ENCODE data around the gene CAMK1. TPM values are rescaled to one million over a fixed set of nuclear protein-coding genes. Genes with fewer than 3 reads are reported as not detected.
A peak's percentile ranks its signal among the peaks of the same experiment; 100 is the strongest.

Gene CAMK1
- total and polyA plus RNA-seq, 2 donors (not counting 3 experiments of a cell fraction or from before 2014, with no cell fraction given), result 23.5 to 28.4 TPM

DNA sequence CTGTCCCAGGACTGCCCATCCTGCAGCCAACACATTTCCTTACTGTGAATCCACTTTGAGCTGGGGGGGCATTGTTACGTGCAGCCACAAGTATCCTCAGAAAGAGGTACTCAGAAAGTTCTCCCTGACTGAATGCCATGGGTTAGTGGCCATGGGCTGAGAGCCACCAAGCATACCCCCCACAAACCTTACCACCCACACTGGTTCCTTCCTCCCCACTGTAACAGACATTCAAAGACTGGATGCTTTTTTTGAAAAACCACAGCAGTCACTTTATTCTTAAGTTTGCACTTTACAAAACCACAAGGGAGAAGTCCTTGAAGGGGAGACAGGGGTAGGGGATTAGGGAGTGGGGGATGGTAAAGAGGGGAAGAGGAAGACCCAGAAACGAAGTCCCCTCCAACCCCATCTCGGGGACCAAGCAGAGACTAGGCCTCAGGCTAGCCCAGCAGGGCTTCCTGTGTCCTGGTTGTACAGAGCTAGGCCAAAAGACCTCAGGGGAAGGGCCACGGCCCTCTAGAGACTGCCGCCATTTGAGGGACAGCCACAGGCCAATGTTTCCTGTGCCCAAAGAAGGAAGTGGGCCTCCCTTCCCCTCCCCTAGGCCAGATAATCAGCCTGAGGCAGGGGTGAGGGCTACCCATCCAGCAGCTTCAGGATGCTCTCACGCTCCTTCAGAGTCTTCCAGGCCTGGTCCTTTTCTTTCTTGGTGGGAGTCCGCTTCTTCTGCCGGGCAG lies 10.1 kb upstream of the CAMK1 start:
- H3K27me3 ChIP-seq (ENCODE audit: control insufficient read depth in 2 of 2, insufficient read depth in 2 of 2, low read length in 2 of 2), result no peaks in the 10 kb centered on the region
- H4K20me1 ChIP-seq (replicated peaks; ENCODE audit: control insufficient read depth, extremely low read depth, insufficient read depth, low read length), result no peaks in the 10 kb centered on the region
- H3K9me1 ChIP-seq (replicated peaks; ENCODE audit: control insufficient read depth, extremely low read depth, insufficient read depth, low read length), result no peaks in the 10 kb centered on the region
- ChIA-PET POLR2A (no interaction called here), CTCF (interaction anchor here (1.1 kb wide), 1 partner anchor 27 kb away, joined by 3 read pairs; no protein-coding TSS in a partner anchor)
- no peaks in the 10 kb centered on the region for H3K79me2 ChIP-seq (ENCODE audit: control insufficient read depth, insufficient read depth, low read length)
- no peak overlapping the region for H3K4me3 ChIP-seq (replicated peaks in 1 of 3; ENCODE audit: insufficient read depth in 1 of 3, low read depth in 1 of 3, low read length in 3 of 3)
- no peaks in the 10 kb centered on the region for H3K9me3 ChIP-seq (replicated peaks; ENCODE audit: control insufficient read depth, insufficient read depth, low read length)
- H3K27ac ChIP-seq (ENCODE audit: insufficient read depth, low read depth, low read length), result no peak overlapping the region
- no peak overlapping the region for H2AFZ ChIP-seq (ENCODE audit: low read depth, low read length)
- no peak for FAIRE-seq
- H3K9ac ChIP-seq (replicated peaks; ENCODE audit: extremely low read depth, insufficient read depth, low read length), result no peak overlapping the region
- TSS peak; percentile 19 for BruUV-seq (replicated peaks)
- H3K4me2 ChIP-seq (ENCODE audit: insufficient read depth, low read length), result no peak overlapping the region
- no peak for DNase-seq (ENCODE audit: low read depth, low spot score)
- dilution Hi-C loops (cut with MboI; ENCODE audit: extremely low pct_ligation_motif_present, low sequenced_read_pairs) (no loop called here), intact Hi-C loops (cut with micrococcal nuclease) (no loop called here)
- no peaks in the 10 kb centered on the region for H3K4me1 ChIP-seq (ENCODE audit: control insufficient read depth, extremely low read depth, insufficient read depth, low read length)
- TF ChIP-seq, protein P1, sequence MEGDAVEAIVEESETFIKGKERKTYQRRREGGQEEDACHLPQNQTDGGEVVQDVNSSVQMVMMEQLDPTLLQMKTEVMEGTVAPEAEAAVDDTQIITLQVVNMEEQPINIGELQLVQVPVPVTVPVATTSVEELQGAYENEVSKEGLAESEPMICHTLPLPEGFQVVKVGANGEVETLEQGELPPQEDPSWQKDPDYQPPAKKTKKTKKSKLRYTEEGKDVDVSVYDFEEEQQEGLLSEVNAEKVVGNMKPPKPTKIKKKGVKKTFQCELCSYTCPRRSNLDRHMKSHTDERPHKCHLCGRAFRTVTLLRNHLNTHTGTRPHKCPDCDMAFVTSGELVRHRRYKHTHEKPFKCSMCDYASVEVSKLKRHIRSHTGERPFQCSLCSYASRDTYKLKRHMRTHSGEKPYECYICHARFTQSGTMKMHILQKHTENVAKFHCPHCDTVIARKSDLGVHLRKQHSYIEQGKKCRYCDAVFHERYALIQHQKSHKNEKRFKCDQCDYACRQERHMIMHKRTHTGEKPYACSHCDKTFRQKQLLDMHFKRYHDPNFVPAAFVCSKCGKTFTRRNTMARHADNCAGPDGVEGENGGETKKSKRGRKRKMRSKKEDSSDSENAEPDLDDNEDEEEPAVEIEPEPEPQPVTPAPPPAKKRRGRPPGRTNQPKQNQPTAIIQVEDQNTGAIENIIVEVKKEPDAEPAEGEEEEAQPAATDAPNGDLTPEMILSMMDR (IDR thresholded peaks at IDR 0.05; ENCODE audit: extremely low read depth in 1 of 2, insufficient read depth in 1 of 2, low read depth in 1 of 2, low read length in 2 of 2), result no peak
- TF ChIP-seq GATA2 (IDR thresholded peaks at IDR 0.05; ENCODE audit: insufficient read depth, insufficient read length, low read depth, low read length) (no peak), POLR2A (IDR thresholded peaks at IDR 0.05; ENCODE audit: low read depth, low read length) (no peak), FOS (IDR thresholded peaks at IDR 0.05; ENCODE audit: borderline replicate concordance, insufficient read depth, low read length) (no peak), EZH2 (IDR thresholded peaks at IDR 0.05; ENCODE audit: borderline replicate concordance, low read depth, low read length, severe bottlenecking) (no peak), MYC (IDR thresholded peaks at IDR 0.05; ENCODE audit: low read depth, low read length) (no peak), POLR2AphosphoS5 (IDR thresholded peaks at IDR 0.05; ENCODE audit: insufficient read depth, low read depth, low read length) (no peak), JUN (IDR thresholded peaks at IDR 0.05; ENCODE audit: borderline replicate concordance, insufficient read depth, insufficient read length, low read depth) (no peak)
- TF ChIP-seq, protein P2, sequence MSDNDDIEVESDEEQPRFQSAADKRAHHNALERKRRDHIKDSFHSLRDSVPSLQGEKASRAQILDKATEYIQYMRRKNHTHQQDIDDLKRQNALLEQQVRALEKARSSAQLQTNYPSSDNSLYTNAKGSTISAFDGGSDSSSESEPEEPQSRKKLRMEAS (IDR thresholded peaks at IDR 0.05; ENCODE audit: insufficient read depth, insufficient read length), result no peak
- peaks cover 0 to 5% of the 10 kb centered on the region in 2 experiments for H3K36me3 ChIP-seq (ENCODE audit: control insufficient read depth in 2 of 2, extremely low read depth in 1 of 2, insufficient read depth in 2 of 2, low read length in 2 of 2)
